Activated naive CD4-positive, alpha-beta T cell (primary cell): Measurements from ENCODE around the gene AOPEP.
"Not testable (repeated sequence)": the region's sequence is repeated elsewhere in the genome, so short reads cannot be mapped to it uniquely, and the experiment has no call there.

Source experiments
- DNase-seq, 4 experiments: peaks; one replicate each; lab custom pipeline; 2025; lab: John Stamatoyannopoulos, UW

The AOPEP gene

DNA sequence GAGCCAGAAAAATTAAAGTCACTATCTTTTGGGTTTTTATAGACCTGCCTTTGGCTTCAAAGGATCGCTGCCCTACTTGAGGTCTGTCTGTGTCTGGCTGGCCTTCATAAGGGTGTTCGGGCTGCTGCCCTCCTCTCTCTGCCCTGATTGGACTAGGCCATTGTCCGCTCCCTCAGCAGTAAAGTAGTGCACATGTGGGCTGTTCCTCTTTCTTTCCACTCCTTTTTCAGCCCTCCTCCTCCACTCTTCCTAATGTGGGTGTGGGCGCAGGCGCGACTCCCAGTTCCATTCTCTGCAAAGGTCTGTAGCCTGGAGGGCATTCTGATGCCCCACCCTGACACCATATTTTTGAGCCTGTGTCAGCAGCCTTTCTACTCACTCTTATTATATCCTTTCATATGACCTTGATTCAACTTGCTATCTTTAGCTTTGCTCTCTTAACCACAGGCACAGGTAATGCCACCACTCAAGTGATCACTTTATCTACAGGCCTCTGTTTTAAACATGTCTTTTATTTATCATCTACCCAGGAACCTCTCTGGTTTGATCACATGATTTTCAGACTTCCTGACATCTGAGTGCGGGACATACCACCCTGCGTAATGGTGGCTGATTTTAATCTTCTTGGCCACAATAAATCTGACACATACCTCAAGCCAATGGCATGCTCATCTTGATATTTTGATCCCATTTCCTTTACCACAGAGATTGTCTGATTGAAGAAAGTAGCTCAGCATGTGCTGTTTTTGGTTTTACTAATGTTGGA is 144.5 kb downstream of the AOPEP start:
- no peak for DNase-seq

DNA sequence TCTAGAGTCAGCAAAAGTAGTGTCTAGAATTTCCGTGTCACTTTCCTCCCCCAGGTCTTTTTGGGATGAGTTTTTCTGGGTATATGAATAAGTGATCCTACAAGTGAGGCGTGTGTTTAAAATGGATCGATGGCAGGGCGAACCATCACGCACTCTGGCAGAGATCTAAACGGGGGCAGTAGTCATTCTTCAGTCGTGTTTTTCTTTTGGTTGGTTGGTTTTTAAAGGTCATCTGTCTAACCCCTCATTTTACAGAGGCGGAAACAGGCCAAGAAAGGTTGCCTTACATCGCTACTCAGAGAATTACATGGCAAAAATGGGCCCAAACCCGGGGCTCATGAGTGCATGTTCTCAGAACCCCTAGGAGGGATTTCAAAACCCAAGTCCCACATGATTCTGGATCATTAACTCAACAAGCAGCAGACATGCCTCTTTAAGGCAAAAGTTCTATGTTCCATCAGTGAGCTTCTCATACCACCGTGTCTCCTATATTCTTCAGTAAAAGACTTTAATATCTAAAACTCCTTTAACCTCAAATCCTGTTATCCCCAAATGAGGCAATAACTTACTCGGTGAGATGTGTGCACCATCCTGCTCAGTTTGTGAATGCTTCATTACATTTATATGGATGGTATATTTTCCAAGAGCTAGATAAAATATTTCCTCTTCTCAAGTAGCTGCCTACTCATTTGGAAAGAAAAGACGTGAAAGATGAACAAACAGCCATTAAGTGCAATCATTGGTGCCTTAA is 145.8 kb downstream of the AOPEP start:
- no peak for DNase-seq

DNA sequence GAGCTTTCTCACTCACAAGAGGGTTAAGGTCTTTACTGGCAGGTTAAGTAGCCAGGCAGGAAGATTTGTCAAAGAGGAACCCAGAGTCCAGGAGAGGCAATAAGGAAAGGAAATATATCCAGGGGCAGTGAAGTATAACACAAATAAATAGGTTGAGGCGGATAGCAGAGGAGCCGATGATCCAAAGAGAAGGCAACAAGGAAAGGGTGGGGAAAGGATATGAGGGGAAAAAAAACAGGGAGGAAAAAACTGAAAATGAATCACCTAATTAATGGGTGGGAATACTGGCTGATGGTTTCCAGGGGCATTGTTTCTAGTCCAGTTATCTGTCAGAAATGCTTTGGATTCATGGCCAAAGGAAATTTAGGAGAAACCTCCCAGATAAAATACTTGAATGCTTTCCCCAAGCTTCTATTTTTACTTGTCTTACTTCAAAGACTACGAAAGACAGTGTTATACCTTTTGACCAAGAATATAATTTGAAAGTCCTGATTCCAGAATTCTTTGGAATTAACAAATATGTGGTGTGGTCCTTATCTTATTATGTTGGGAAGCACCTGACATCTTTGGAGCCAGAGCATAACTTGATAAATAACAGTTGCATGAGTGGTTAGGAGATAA is 146.5 kb downstream of the AOPEP start:
- DNase-seq: no peak

DNA sequence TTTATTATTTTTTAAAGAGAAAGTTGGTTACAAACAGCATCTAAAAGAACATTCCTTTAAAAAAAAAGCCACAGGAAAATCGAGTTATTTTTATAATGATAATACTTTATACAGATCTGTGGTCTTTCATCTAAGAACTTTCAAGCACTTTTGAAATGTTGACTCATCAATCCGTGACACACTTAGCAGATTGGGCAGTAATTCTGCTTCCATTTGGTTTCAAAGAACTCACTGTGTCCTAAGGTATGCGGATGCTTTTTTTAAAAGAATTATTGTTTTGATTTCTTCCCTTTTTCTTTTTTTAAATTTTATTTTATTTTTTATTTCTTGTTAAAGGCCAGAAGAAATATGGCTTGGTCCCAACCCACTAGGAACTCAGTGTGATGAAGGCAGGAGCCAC is 147.8 kb downstream of the AOPEP start:
- DNase-seq: no peak

DNA sequence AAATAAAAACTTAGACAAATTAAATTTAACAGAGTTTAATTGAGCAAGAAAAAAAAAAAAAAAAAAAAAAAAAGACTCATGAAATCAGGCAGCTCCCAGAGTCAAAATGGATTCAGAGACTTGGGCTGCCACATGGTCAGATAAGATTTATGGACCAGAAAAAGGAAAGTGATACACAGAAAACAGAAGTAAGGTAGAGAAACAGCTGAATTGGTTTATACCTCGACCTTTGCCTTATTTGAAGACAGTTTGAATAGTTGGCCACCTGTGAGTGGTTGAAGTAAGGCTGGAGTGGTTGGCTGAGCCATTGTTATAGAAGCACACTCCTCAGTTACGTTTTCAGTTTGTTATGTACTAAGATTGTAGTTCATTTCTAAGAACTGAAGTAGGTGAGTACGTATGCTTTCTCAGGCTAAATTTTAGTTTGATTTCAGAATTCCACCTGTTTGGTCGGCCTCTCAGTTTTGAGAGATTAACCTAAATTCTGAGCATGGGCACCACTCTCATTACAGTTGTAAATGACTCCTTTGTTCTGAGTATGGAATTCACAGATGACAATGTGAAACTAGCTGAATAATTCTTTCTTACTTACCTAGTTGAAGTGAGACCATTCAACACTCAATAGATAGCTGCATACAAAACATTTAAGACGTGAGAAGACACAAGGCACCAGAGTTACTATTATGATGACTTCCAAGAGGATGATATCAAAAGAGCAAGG is 149.0 kb downstream of the AOPEP start:
- DNase-seq: no peak

DNA sequence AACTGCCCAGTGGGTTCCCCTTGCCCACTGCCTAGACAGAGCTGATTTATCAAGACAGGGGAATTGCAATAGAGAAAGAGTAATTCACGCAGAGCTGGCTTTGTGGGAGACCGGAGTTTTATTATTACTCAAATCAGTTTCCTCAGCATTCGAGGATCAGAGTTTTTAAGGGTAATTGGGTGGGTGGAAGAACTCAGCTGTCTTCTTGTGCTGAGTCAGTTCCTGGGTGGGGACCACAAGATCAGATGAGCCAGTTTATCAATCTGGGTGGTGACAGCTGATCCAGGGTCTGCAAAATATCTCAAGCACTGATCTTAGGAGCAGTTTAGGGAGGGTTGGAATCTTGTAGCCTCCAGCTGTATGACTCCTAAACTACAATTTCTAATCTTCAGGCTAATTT is 152.3 kb downstream of the AOPEP start:
- not testable (repeated sequence) for DNase-seq

DNA sequence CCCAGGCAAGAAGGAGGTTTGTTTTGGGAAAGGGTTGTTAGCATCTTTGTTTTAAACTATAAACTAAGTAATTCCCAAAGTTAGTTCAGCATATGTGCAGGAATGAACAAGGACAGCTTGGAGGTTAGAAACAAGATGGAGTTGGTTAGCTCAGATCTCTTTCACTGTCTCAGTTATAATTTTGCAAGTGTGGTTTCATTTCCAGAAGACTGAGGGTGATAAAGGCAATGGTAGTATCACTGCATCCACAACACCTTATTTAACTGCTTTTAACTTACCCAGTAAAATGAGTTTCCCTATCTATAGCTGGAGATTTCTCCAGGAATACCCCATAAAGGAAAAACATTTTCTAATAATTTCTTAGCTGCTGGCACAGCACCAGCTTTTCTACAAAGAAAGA is 152.7 kb downstream of the AOPEP start:
- no peak for DNase-seq

DNA sequence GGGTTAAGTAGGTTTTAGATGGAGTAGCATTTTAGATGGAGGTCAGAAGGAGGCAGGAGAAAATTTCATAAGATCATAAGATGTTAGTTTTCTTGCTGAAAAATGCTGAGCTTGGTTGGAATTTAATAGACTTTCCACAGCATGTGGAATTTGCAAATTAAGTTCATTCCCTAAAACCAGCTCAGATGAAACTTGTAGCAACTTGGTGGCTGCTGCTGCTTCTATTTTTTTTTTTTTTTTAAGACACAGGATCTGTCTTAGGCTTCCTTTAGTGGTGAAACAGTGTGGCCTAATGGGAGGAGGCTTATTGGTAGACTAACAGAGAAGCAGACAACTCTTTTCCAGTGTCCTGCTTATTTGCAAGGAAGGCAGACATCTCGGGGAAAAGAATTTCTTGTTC is 154.5 kb downstream of the AOPEP start:
- DNase-seq: no peak

DNA sequence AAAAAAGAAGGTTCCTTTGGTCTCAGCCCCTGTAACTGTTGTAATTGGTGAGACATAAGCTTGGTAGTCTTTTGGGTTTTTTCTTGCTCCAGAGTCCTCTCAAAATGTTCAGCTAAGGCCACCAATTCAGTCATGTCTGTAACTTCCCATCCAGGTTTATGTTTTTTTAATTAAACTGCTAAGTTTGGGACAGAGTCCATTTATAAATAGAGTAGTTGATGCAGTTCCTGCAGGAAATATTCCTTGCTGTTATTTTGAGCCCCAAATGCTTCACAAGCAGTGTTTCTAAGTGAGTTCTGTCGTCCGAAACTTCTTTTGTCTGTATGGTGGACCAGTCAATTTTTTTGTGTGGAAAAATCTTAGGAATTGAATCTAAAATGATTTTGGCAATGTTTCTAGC is 155.0 kb downstream of the AOPEP start:
- DNase-seq: no peak

DNA sequence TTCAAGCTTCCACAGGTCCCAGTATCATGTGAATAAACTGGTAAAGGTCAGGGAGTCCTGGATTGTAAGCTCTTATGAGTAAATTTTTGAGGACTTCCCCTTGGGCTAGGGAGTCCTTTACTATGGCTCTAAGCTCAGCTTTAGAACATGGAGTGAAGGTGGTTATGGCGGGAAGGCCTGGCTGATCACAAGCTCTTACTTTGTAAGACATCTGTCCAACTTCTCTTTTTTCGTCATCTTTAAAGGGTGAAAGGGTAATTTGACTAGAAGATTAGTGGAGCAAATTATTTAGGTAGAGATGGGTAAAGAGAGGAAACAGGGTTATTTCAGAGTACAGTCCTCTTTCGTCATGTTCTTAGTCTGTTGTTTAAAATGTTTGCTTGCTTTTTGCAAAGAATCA is 155.4 kb downstream of the AOPEP start:
- no peak for DNase-seq

DNA sequence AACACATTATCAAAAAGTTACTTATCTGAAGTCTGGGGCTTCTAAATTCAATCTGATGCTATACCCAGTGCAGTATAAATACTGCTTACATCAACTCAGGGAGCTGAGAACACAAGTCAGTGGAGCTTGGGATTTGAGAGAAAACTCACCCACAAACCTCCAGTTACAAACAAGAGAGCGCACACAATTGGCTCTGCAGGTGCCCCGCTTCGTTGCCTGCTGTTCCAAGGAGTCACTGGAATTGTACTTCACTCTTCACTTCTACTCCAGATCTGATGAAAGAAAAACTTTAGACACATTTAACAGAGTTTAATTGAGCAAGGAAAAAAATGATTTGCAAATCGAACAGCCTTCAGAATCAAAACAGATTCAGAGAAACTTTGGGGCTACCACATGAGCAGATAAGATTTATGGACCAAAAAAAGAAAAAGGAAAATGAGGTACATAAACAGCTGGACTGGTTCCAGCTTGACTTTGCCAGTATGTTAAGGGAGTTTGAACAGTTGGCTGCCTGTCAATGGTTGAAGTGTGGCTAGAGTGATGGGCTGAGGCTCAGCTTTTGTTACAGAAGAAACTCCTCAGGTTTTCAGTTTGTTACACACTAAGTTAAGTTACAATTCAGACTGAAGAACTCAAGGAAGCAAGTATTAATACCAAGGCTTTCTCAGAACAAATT is 156.6 kb downstream of the AOPEP start:
- no peak for DNase-seq

DNA sequence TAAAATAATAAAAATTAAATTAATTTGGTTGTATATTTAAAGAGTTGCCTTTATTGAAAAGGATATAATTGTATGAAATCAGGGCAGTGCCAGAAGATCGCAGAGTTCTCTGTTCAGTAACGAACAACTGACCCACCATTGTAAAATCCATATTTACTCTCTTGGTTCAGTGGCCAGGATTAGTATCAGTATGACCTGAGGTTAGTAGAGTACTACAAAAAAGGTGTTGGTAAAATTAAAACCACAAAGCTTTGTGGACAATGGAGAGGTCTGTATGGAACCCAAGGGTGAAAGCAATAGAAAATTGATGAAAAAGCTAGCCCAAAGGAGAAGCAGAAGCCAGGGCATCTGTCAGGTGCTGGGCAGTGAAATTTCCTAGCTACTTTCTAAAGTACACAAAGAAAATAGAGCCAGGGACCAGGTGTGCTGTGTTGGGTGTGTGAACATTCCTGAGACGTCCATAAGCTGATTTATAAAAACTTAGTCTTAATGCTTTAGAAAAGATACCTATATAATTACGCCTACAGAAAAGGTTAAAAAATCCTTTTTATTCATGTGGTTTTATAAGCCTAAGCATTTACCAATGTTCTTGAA is 159.5 kb downstream of the AOPEP start:
- no peak for DNase-seq

DNA sequence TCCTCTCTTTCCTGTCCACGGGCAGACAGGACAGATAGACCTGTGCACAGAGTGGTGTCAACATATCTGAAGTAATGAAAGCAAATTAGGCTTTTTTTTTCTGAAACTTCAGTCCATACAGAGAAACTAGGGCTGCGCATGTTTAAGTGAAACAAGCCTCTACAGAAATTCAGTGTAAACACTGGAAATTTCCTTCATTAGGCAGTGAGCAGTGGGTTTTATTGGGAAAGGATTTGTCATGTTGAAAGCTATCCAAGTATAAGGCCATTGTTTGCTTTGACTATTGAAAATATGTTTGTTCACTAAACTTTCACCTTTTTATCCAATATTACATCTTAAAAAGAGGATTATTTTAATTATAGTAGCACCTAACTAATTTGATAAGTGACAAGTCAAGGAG is 161.2 kb downstream of the AOPEP start:
- DNase-seq: no peak

DNA sequence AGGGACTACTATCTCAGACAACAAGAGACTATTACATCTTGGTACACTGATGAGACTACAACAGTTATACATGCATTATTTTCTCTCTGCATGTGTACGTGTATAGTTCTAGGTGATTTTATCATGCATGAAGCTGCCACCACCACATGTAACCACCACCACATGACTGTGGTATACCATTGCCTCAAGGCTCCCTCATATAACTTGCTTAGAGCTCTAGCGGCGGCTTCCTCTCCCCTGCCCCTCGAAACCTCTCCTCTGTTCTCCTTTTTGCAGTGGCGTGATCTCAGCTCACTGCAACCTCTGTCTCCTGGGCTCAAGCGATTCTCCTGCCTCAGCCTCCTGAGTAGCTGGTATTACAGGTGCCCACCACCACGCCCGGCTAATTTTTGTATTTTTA is 162.3 kb downstream of the AOPEP start:
- DNase-seq: no peak

DNA sequence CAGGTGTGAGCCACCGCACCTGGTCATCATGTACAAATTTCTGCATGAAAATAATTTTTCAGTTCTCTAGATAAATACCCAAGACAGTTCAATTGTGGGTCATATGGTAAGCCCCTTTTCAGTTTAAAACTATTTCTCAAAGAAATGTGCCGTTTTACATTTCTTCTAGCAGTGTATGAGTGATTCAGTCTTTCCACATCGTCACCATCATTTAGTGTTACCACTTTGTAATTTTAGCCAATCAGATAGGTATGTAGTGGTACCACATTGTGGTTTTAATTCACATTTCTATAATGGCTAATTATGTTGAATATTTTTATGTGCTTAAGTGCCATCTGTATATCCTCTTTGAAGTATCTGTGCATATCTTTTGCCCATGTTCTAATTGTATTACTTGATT is 163.1 kb downstream of the AOPEP start:
- DNase-seq: no peak

DNA sequence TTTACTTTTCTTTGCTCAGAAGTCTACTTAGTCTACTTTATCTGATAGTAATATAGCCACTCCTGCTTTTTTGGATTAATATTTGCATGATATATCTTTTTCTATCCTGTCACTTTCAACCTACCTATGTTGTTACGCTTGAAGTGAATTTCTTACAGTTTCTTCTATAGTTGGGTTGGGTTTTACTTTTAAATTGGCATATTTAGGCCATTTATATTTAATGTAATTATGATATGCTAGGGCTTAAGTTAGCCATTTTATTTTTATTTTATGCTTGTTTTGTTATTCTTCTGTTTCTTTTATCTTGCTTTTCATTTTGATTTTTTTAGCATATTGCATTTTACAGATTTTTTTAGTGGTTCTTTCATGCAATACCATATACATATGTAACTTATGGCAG is 164.7 kb downstream of the AOPEP start:
- no peak for DNase-seq

DNA sequence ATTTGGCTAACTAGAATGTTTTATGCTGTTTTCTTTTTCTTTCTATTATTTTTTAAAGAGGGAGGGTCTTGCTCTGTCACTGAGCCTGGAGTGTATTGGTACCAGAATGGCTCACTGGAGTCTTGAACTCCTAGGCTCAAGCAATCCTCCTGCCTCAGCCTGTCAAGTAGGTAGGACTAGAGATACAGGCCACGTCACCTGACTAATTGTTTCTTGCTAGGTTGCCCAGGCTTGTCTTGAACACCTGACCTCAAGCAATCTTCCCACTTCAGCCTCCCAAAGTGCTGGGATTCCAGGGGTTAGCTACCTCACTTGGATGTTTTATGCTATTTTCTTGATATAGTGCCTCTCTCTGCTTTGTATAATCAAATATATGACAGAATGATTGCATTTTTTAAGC is 166.2 kb downstream of the AOPEP start:
- DNase-seq: no peak

DNA sequence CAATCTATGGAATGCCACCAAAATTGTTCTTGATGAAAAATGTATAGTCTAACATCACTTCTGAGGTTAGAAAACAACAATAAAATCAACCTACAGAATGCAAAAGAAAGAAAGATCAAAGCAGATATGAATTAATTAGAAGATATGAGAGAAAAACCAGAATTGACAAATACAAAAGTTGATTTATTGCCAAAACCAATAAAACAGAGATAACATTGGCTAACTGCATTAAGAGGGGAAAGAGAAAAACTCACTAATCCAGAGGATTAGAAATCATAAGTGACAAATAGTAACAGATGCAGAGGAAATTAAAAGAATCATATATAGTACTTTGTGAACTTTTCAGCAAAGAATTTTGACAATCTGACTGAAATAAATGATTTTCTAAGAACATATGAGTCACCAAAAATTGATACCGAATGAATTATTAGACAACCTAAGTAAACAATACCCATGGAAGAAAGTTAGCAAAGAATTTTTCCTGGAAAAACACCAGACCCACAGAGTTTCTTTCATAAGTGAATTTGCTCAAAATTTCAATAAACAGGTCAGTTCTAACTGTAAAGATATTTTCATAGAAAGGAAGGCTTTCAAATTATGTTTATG is 167.7 kb downstream of the AOPEP start:
- DNase-seq: no peak

DNA sequence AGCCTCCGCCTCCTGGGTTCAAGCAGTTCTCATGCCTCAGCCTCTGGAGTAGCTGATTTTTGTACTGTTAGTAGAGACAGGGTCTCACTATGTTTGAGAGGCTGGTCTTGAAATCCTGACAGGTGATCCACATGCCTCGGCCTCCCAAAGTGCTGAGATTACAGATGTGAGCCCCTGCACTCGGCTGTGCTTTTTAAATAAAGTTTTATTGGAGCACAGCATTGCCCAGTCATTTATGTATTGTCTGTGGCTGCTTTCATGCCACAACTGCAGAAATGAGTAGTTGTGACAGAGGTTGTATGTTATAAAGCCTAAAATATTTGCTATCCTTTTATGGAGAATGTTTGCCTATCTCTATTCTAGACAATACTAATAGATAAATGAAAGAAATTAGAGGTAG is 169.2 kb downstream of the AOPEP start:
- DNase-seq: no peak

DNA sequence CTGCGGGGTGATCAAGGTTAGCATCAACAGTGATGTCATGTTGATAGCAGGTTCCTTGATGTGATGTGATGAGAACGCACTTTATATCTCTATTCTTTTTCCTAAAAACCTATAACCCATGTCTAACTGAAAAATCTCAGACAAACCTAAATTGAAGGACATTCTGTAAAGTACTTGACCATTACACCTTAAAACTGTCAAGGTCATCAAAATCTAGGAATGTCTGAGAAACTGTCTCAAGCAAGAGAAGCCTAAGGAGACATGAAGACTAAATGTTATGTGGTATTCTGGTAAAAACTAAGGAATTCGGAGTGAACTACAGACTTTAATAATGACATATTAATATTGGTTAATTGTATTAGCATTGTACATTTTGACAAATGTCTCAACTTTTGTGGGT is 170.0 kb downstream of the AOPEP start:
- DNase-seq: no peak
